Activated CD8-positive, alpha-beta memory T cell treated with anti-CD3 and anti-CD28 coated beads, Interleukin-2, amount 50 U/mL, for 1 hour (primary cell): ENCODE results near the gene BCKDK.
A peak's percentile ranks its signal among the peaks of the same experiment; 100 is the strongest.
"Not testable (repeated sequence)": the region's sequence is repeated elsewhere in the genome, so short reads cannot be mapped to it uniquely, and the experiment has no call there.

Experiments
- DNase-seq: peaks from one replicate; pipeline ENCODE4 v3.0.0-alpha.2; 2020; ENCODE audit errors: extremely low read depth

The BCKDK gene

GRCh38 chr16:31099860-31100638, 8.1 kb upstream of the BCKDK start:
- DNase-seq, result no peak

- not testable (repeated sequence) for DNase-seq
These were observed 7.1 kb upstream of the BCKDK start for GRCh38 chr16:31100876-31101641.

DNA sequence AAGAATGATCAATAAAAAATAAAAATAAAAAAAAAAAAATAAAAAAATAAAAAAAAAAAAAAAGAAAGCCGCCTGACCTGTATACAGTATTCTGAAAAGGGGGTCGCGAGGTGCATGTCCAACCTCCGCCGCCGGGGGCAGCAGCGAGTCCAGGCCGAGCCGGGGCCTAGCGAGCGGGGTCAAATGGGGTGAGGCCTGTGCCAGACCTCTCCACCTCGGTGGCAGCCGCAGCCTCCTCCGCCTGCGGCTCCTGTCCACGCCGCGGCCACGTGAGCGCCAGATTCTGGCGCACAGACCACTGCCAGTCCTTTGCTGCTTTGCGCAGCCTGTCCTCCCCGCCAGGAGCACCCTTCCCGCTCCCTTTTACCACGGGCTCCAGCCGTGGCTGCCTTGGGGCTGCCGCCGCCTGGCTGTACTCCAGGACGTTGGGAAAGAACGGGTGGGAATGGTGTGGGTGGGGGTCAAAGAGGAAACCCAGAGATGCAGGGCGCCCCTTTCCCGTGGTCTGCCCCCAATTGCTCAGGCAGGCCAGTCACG, 2.4 kb upstream of the BCKDK start:
- peak; percentile 31 for DNase-seq

DNA sequence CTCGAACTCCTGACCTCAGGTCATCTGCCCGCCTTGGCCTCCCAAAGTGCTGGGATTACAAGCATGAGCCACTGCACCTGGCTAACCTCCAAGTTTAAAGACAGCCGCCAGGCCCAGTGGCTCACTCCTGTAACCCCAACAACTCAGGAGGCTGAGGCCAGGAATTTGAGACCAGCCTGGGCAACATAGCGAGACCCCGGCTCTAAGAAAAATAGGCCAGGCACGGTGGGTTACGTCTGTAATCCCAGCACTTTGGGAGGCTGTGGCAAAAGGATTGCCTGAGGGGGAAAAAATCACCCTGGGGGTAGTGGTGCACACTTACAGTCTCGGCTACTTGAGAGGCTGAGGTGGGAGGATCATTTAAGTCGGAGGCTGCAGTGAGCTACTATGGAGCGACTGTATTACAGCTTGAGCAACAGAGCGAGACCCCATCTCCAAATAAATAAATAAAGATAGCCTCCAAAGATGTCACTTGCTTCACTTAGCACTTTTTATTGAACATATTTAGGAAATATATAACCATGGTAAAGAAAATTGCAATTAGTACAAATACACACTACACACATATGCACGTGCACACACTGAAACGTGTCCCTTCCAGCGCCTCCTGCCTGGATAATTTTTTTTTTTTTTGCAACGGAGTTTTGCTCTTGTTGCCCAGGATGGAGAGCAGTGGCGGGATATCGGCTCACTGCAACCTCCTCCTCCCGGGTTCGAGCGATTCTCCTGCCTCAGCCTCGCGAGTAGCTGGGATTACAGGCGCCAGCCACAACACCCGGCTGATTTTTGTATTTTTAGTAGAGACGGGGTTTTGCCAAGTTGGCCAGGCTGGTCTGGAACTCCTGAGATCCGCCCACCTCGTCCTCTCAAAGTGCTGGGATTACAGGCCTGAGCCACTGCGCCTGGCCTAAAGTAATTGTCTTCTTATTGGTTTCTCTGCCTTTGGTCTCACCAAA, 1.4 kb upstream of the BCKDK start:
- no peak for DNase-seq

GRCh38 chr16:31107465-31107867, 720 bp upstream of the BCKDK start:
- no peak for DNase-seq

DNA sequence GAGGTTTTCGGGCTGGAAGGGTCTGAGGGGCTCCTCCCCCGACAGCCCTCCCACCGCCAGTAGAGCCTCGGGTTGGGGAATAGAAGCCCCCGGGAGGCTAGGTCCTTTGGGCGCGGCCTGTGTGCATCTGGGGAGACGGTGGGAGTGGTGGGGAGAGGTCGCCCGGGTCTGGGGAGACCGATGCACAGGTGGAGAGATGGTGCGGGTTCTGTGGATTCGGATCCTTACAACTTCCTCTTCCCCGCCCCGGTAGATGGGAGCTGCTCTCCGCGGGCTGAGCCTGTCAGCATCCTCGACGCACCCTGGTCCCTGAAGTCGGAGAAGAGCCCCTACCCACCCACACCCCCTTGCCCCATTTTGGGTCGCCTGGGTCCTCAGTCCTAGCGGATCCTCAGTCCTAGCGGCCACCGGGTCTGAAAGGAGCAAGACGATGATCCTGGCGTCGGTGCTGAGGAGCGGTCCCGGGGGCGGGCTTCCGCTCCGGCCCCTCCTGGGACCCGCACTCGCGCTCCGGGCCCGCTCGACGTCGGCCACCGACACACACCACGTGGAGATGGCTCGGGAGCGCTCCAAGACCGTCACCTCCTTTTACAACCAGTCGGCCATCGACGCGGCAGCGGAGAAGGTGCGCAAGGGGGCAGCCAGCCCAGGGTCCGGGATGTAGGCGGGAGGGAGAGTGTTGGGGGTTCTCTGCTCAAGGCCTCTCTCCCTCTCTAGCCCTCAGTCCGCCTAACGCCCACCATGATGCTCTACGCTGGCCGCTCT, 790 bp downstream of the BCKDK start:
- no peak for DNase-seq

DNA sequence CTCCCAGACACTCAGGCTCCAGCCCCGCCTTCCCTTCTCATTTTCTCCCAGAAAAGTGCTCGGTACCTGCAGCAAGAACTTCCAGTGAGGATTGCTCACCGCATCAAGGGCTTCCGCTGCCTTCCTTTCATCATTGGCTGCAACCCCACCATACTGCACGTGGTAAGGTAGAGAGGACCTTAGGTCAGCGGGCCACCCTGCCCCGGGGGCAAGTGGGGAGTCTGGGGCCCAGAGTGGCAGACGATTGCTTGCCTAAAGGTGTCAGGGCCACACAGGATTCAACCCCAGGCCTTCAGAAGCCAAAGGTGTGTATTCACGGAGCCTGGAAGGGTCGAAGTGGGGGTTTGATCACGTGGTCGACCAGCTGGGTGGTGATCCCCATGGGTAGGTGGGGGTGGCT, 1.4 kb downstream of the BCKDK start:
- no peak for DNase-seq

- DNase-seq, result no peak
These were observed 2.2 kb downstream of the BCKDK start for GRCh38 chr16:31110106-31111034.

GRCh38 chr16:31111881-31112466, 3.8 kb downstream of the BCKDK start:
- no peak for DNase-seq

DNA sequence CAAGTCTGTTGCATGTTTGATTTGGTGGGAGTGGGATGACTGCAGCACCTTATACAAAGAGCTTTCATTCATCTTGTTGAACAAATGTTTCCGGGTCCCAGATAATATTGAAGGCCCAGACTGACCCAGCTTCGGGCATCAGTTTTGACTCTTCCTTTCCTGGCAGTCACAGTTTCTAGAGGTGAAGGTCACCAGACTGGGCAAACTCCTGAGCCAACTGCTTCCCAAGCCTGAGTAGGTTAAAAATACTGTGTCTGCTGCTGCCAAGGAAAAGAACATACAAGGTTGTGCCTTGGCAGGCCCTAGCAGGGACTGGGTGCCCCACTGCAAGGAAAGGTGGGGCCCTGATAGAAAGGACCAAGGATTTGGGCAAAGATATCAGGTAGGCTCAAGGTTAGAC, 4.5 kb downstream of the BCKDK start:
- DNase-seq, result no peak

DNA sequence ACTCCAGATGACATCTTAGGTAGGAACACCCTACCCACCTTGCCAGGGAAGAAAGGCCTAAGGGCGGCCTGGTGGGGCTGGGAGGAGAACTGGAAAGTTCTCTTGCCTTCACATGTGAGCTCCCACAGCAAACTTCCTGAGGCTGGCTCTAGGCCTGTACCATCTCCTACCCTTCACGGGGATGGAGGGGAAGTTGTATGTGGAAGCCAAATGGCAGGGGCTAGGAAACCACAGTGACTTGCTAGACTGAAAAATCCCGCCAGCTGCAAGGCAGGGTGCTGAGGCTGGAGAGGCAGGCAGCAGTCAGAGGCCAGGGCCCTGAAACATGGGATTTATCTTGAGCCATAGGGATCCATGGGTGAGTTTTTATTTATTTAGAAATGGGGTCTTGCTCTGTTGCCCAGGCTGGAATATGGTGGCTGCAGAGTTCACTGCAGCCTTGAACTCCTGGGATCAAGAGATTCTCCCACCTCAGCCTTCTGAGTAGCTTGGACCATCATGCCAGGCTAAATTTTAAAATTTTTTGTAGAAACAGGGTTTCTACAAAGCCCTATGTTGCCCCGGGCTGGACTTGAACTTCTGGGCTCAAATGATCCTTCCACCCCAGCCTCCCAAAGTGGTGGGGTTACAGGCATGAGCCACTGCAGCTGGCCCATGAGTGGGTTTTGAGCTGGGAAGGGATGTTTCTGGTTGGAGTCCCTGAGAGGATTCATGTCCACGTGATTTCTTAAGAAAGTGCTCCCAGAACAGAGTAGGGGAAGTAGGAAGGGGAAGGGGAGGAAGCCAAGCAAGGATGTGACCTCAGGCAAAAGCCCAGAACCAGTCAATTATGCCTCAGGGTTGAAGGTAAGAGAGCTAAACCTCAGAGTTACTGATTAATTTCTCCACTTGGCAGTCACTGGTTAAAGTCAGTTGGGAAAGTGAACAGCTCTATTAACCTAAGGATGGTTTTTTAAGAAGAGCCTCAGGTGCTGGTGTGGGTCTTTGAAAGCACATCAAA, 5.2 kb downstream of the BCKDK start:
- no peak for DNase-seq

DNA sequence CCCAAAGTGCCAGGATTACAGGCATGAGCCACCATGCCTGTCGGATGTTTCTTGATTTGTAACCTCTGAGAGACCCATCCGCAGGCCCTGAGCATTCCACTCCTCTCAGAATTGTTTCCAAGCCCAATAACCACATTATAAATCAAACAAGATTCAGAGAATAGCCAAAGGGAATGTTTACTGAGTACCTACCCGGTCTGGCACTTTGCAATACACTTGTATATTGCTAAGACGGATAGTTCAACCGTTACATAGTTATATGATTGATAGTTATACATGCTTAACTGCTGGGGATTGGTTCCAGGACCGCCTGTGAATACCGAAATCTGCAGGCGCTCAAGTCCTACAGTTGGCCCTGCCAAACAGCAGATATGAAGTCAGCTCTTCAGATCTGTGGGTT, 6.3 kb downstream of the BCKDK start:
- no peak for DNase-seq

DNA sequence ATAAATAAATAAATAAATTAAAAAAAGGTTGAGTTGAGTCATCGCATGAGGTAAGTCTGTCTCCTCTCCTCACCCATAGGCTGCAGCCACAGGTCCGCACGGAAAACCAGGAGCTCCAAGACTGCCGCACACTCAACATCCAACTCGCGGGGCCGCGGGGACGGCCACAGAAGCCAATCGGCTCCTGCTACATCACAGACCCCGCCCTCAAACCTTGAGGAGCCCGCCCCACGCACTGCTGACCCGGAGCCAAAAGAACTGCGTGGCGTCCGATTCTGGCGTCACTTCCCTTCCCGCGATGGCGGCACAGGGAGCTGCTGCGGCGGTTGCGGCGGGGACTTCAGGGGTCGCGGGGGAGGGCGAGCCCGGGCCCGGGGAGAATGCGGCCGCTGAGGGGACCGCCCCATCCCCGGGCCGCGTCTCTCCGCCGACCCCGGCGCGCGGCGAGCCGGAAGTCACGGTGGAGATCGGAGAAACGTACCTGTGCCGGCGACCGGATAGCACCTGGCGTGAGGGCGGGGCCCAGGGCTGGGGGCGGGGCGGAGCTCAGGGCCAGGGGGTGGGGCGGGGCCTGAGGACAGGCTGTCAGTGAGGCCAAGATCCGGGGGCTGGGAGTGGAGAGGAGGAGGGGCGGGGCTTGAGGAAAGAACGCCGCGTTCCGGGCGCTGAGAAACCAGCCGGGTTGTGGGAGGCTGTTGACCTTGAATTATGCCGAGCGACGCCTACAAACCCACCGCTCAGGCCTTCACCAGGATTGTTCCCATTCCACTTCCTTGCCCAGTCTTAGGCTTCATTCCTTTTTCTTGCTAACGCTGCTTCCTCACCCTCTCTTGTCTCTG, 9.4 kb downstream of the BCKDK start, which contains the start of gene KAT8:
Gene KAT8, plus strand, starts transcription at position 281 of the 839 bp plus-strand sequence. Its CDS starts 18 bp downstream, at position 299.
- peak; percentile 95 for DNase-seq

DNA sequence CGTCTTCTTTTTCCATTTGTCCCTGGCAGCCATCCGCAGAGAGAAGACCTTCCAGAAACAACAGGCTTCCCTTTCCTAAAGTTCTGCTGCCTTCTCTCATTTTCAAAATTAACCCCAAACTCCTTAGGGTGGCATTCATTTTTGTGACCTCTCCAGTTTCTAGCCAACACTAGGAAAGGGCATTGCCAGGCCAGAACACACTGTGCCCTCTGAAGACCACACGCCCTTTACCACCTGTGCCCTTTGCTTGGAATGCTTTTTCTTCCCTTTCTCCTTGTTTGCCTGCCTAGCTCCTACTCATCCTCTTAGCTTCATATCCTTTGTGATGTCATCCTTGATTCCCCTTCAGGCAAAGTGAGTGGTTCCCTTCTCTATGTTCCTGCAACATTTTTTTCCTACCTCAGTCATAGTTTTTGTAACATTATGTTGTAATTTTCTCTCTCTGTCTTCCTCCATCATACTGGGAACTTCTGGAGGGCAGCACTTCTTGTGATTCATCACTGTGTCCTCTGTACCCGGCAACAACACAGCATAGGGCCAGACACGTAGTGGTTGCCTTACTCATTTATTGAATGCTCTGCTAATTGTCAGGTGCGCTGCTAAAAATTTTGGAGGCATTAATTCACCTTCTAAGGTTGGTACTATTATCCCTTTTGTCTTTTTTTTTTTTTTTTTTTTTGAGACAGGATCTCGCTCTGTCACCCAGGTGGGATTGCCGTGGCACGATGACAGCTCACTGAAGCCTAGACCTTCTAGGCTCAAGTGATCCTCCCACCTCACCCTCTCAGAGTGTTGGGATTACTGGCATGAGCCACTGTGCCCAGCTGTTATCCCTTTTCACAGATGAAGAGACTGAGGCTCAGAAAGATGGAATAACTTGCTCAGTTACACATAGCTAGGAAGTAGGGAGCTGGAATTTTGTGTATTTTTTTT, 10.3 kb downstream of the BCKDK start:
- no peak for DNase-seq

DNA sequence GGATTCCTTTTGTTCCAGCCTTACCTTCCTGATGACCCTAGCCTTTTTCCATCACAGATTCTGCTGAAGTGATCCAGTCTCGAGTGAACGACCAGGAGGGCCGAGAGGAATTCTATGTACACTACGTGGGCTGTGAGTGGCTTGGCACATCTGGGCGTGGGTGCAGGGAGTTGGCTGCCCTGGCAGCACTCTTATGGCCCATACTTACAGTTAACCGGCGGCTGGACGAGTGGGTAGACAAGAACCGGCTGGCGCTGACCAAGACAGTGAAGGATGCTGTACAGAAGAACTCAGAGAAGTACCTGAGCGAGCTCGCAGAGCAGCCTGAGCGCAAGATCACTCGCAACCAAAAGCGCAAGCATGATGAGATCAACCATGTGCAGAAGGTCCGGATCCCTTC, 11.9 kb downstream of the BCKDK start:
- no peak for DNase-seq

DNA sequence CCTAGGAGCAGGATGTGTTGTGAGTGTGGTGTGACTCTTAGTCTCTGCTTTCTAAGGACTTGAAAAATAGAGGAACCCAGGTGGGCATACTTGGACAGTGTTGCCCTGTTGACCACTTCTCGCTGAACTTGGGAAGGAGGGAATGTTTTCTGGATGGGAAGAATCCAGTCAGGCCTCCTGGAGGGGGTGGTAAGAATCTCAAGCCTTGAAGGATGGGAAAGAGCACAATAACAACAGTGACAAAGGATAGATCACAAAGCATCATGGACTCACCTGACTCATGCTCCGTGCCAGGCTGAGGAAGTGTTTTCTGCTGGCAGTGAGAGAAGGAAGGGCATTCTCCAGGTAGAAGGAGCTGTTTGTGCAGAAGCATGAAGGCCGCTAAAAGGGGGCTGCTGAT, 17.7 kb downstream of the BCKDK start:
- DNase-seq, result no peak
